Mucosa of descending colon (tissue), 3 donors: ENCODE results near the gene MESP2. TPM values are rescaled to one million over a fixed set of nuclear protein-coding genes. Genes with fewer than 3 reads are reported as not detected.

Experiments
- ATAC-seq: fragments of 200-7000 bp; cut with Tn5 transposase; one replicate; pipeline ENCODE4 v1.9.1; 2020; ENCODE audit warnings: mild to moderate bottlenecking, moderate library complexity
- DNase-seq, 3 donors: peaks; one replicate each; pipeline ENCODE4 v3.0.0-alpha.2; 2020
- H3K36me3 ChIP-seq: fragments of 200-600 bp; one replicate; pipeline ENCODE4 v1.8.0; 2021; ENCODE audit warnings: low read depth, mild to moderate bottlenecking
- H3K4me1 ChIP-seq: fragments of 200-600 bp; one replicate; pipeline ENCODE4 v1.8.0; 2021; ENCODE audit warnings: low read depth, mild to moderate bottlenecking
- H3K4me3 ChIP-seq: fragments of 200-600 bp; one replicate; pipeline ENCODE4 v1.8.0; 2021; ENCODE audit warnings: mild to moderate bottlenecking
- H3K9me3 ChIP-seq: fragments of 200-600 bp; one replicate; pipeline ENCODE4 v1.8.0; 2021; ENCODE audit warnings: mild to moderate bottlenecking
- intact Hi-C, 2 donors: fragments of 100-400 bp; cut with DNase I in 1 of 2; cut with micrococcal nuclease in 1 of 2; formaldehyde crosslinking; loops; one replicate each; pipeline versions ENCODE4 v1.11.0 to v1.11.1; 2022; cut with DNase I, micrococcal nuclease
- total RNA-seq, 3 donors: library from RNA; stranded (reverse); fragmentation: NEBNext Ultra II Directional in 2 of 3; extraction: Animal tissue kit (Norgen Biotek cat#: 25700) in 2 of 3; gene quantifications; one replicate each; pipeline versions ENCODE4 v1.2.1 to v1.2.4, GENCODE V29; 2021 to 2023
- TF ChIP-seq, protein P1 (sequence below): fragments of 200-600 bp; IDR thresholded peaks from one replicate; pipeline ENCODE4 v1.8.0; 2022; ENCODE audit warnings: antibody characterized with exemption, mild to moderate bottlenecking
- donor health status: DM: no; HTN: no; CAD: no; lungs with moderate emphysema.
- donor health status: DM: no; HTN: no; CAD: no.
- donor health status: DM: no; HTN: yes; CAD: no.

MESP2 gene
- total RNA-seq, 3 donors from 2014 or later, result 0.79 to 4.7 (median 1.2) TPM

- ATAC-seq, result no peak
- DNase-seq, result peak in 2 of 3 donors; percentile 27 to 50
- no peaks in the 10 kb centered on the region for H3K36me3 ChIP-seq
- intact Hi-C loops, result no loop called here
- TF ChIP-seq, protein P1, sequence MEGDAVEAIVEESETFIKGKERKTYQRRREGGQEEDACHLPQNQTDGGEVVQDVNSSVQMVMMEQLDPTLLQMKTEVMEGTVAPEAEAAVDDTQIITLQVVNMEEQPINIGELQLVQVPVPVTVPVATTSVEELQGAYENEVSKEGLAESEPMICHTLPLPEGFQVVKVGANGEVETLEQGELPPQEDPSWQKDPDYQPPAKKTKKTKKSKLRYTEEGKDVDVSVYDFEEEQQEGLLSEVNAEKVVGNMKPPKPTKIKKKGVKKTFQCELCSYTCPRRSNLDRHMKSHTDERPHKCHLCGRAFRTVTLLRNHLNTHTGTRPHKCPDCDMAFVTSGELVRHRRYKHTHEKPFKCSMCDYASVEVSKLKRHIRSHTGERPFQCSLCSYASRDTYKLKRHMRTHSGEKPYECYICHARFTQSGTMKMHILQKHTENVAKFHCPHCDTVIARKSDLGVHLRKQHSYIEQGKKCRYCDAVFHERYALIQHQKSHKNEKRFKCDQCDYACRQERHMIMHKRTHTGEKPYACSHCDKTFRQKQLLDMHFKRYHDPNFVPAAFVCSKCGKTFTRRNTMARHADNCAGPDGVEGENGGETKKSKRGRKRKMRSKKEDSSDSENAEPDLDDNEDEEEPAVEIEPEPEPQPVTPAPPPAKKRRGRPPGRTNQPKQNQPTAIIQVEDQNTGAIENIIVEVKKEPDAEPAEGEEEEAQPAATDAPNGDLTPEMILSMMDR, result no peak
- peaks cover 5% of the 10 kb centered on the region for H3K4me1 ChIP-seq
- H3K4me3 ChIP-seq, result no peak overlapping the region
- H3K9me3 ChIP-seq, result no peaks in the 10 kb centered on the region
These were observed 28.0 kb downstream of the MESP2 start for GRCh38 chr15:89803941-89804800.

DNA sequence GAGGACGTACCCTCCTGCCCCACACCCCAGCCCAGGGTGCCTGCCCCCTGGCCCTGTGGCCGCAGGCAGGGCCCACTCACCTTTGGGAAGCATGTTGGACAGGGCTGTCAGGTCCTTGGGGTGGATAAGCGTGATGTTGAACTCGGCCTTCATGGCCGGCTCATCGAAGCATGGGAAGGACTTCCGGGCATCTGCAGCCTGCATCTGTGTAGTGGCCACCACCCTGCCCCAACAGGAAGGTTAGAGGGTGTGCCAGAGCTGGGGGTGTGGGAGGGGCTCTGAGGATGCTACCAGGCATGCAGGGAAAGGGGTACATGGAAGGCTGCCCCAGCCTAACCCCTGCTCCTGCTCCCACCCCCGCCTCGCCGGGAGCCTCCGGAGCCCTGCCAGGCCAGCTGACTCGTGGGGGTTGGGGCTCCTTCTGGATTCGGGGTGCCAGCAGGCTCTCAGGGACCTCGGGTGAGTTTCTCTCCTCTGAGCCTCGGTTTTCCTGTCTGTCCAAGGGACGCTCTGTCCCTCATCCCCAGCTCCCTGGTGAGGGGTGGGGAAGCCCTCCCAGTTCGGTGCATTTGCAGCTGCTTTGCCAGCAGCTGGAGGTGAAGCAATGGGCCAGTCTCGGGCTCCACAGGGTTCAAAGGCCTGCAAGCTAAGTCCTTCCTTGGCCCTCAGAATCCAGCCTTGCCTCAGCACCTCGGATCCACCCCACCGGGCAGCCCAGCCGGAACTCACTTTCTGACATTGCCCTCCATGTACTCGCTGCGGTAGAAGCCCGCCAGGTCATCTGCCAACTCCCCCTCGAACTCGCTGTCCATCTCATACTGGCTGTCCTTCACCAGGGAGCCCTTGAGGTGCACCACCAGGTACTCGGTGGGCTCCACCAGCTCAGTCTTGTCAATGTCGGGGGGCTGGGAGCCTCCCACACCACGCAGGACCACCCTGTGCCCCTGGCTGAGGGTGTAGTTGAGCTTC lies 29.4 kb downstream of the MESP2 start:
- no peak overlapping the region for H3K4me3 ChIP-seq
- TF ChIP-seq, protein P1, result no peak
- H3K9me3 ChIP-seq, result no peaks in the 10 kb centered on the region
- intact Hi-C loops, result no loop called here
- H3K4me1 ChIP-seq, result peaks cover 5% of the 10 kb centered on the region
- DNase-seq (peak in 2 of 3 donors; percentile 30 to 40), ATAC-seq (no peak)
- H3K36me3 ChIP-seq, result no peaks in the 10 kb centered on the region

DNA sequence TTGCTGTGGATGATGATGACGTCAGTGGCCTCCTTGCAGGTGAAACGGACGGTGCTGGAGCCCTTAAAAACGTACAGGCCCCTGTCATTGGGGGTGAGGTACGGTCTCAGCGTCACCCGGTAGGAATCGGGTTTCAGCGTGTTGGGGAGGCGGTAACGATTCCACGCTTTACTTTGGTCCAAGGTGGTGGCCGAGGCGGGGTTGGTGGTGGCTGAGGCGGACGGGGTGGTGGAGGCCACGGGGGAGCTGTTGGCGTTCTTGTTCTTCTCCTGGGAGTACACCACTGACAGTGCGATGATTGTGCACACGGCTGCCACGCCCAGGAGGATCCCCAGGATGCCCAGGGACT lies 30.1 kb downstream of the MESP2 start:
- H3K4me3 ChIP-seq, result no peak overlapping the region
- H3K4me1 ChIP-seq, result peaks cover 5% of the 10 kb centered on the region
- no peaks in the 10 kb centered on the region for H3K9me3 ChIP-seq
- ATAC-seq (no peak), DNase-seq (no peak)
- intact Hi-C loops, result no loop called here
- H3K36me3 ChIP-seq, result no peaks in the 10 kb centered on the region
- TF ChIP-seq, protein P1, result no peak

- ATAC-seq (peak; percentile 81), DNase-seq (peak; percentile 51 to 64 (median 61))
- Histone ChIP-seq H3K9me3 (no peaks in the 10 kb centered on the region), H3K4me1 (peaks cover 8% of the 10 kb centered on the region), H3K36me3 (no peaks in the 10 kb centered on the region), H3K4me3 (no peak overlapping the region)
- TF ChIP-seq, protein P1, result no peak
- intact Hi-C loops, result no loop called here
These were observed 30.7 kb downstream of the MESP2 start for GRCh38 chr15:89806559-89807550.

- intact Hi-C loops, result no loop called here
- peaks cover 16% of the 10 kb centered on the region for H3K4me1 ChIP-seq
- H3K36me3 ChIP-seq, result no peaks in the 10 kb centered on the region
- no peak overlapping the region for H3K4me3 ChIP-seq
- DNase-seq (no peak), ATAC-seq (no peak)
- TF ChIP-seq, protein P1, result no peak
- H3K9me3 ChIP-seq, result no peaks in the 10 kb centered on the region
These were observed 31.6 kb downstream of the MESP2 start for GRCh38 chr15:89807689-89808088.
